ENCODE measurements around the gene EXOC4. TPM values are rescaled to one million over a fixed set of nuclear protein-coding genes. Genes with fewer than 3 reads are reported as not detected.

EXOC4 gene
- total and polyA plus RNA-seq, 2 donors (not counting 3 experiments of a cell fraction or from before 2014, with no cell fraction given) = 20.3 to 73.1 TPM

DNA sequence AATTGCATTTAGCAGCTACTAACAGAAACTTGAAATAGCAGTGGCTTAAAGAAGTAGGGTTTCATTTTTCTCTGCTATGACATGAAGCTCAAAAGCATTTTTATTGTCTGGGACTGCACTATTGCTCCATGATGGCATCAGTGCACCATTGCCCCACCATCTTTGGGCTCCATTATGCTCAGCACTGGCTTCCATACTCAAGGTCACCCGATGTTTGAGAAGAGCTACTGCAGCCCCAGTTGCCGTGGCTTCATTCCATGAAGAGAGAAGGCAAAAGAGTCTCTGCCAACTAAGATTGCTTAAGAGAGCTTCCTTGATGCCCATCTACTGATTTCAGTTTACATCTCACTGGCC, 682.1 kb downstream of the EXOC4 start:
- H3K4me2 ChIP-seq (ENCODE audit: insufficient read depth, low read length) = no peak overlapping the region
- no peak for DNase-seq (ENCODE audit: low read depth, low spot score)
- no TSS peak for BruUV-seq (replicated peaks)

DNA sequence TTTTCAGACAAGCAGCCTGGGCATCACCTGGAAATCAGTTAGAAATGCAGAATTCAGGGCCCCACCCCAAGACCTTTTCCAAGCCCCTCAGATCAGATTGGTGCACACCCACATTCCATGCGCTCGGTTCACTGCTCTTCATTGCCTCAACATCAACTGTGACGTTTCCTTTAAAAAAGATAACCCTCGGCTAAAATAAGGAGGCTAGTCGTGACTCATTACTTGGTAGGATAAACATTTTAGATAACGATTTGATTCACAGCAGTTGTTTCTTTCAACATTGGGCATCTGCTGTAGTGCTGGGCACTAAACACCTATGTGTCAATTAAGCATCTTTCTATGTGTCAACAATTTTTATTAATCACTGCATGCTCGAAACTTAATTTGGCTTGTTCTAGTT, 683.2 kb downstream of the EXOC4 start:
- H3K36me3 ChIP-seq (ENCODE audit: control insufficient read depth in 2 of 2, extremely low read depth in 1 of 2, insufficient read depth in 2 of 2, low read length in 2 of 2) = no peaks in the 10 kb centered on the region
- H4K20me1 ChIP-seq (replicated peaks; ENCODE audit: control insufficient read depth, extremely low read depth, insufficient read depth, low read length) = no peaks in the 10 kb centered on the region
- intact Hi-C loops (cut with micrococcal nuclease) = no loop called here
- no peak overlapping the region for H3K27ac ChIP-seq (ENCODE audit: insufficient read depth, low read depth, low read length)
- H3K9me3 ChIP-seq (replicated peaks; ENCODE audit: control insufficient read depth, insufficient read depth, low read length) = no peaks in the 10 kb centered on the region
- ChIA-PET POLR2A (no interaction called here), CTCF (no interaction called here)
- peak; percentile 67 for FAIRE-seq
- H3K9ac ChIP-seq (replicated peaks; ENCODE audit: extremely low read depth, insufficient read depth, low read length) = no peak overlapping the region
- no peaks in the 10 kb centered on the region for H3K4me1 ChIP-seq (ENCODE audit: control insufficient read depth, extremely low read depth, insufficient read depth, low read length)
- no peaks in the 10 kb centered on the region for H3K27me3 ChIP-seq (ENCODE audit: control insufficient read depth in 2 of 2, insufficient read depth in 2 of 2, low read length in 2 of 2)
- DNase-seq (ENCODE audit: low read depth, low spot score) = peak; percentile 20
- no peak overlapping the region for H3K4me2 ChIP-seq (ENCODE audit: insufficient read depth, low read length)
- H2AFZ ChIP-seq (ENCODE audit: low read depth, low read length) = no peak overlapping the region
- no peak overlapping the region for H3K4me3 ChIP-seq (replicated peaks in 1 of 3; ENCODE audit: insufficient read depth in 1 of 3, low read depth in 1 of 3, low read length in 3 of 3)
- no peaks in the 10 kb centered on the region for H3K79me2 ChIP-seq (ENCODE audit: control insufficient read depth, insufficient read depth, low read length)
- no TSS peak for BruUV-seq (replicated peaks)
- TF ChIP-seq POLR2AphosphoS5 (IDR thresholded peaks at IDR 0.05; ENCODE audit: insufficient read depth, low read depth, low read length) (no peak), POLR2A (IDR thresholded peaks at IDR 0.05; ENCODE audit: low read depth, low read length) (no peak), MYC (IDR thresholded peaks at IDR 0.05; ENCODE audit: low read depth, low read length) (no peak), FOS (IDR thresholded peaks at IDR 0.05; ENCODE audit: borderline replicate concordance, insufficient read depth, low read length) (peak; percentile 28), GATA2 (IDR thresholded peaks at IDR 0.05; ENCODE audit: insufficient read depth, insufficient read length, low read depth, low read length) (peak; percentile 46), EZH2 (IDR thresholded peaks at IDR 0.05; ENCODE audit: borderline replicate concordance, low read depth, low read length, severe bottlenecking) (no peak), JUN (IDR thresholded peaks at IDR 0.05; ENCODE audit: borderline replicate concordance, insufficient read depth, insufficient read length, low read depth) (no peak)
- TF ChIP-seq, protein P1, sequence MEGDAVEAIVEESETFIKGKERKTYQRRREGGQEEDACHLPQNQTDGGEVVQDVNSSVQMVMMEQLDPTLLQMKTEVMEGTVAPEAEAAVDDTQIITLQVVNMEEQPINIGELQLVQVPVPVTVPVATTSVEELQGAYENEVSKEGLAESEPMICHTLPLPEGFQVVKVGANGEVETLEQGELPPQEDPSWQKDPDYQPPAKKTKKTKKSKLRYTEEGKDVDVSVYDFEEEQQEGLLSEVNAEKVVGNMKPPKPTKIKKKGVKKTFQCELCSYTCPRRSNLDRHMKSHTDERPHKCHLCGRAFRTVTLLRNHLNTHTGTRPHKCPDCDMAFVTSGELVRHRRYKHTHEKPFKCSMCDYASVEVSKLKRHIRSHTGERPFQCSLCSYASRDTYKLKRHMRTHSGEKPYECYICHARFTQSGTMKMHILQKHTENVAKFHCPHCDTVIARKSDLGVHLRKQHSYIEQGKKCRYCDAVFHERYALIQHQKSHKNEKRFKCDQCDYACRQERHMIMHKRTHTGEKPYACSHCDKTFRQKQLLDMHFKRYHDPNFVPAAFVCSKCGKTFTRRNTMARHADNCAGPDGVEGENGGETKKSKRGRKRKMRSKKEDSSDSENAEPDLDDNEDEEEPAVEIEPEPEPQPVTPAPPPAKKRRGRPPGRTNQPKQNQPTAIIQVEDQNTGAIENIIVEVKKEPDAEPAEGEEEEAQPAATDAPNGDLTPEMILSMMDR (IDR thresholded peaks at IDR 0.05; ENCODE audit: extremely low read depth in 1 of 2, insufficient read depth in 1 of 2, low read depth in 1 of 2, low read length in 2 of 2) = no peak
- TF ChIP-seq, protein P2, sequence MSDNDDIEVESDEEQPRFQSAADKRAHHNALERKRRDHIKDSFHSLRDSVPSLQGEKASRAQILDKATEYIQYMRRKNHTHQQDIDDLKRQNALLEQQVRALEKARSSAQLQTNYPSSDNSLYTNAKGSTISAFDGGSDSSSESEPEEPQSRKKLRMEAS (IDR thresholded peaks at IDR 0.05; ENCODE audit: insufficient read depth, insufficient read length) = no peak
- H3K9me1 ChIP-seq (replicated peaks; ENCODE audit: control insufficient read depth, extremely low read depth, insufficient read depth, low read length) = no peaks in the 10 kb centered on the region
- dilution Hi-C loops (cut with MboI; ENCODE audit: extremely low pct_ligation_motif_present, low sequenced_read_pairs) = no loop called here

More for the DNA sequence above, 682.1 kb downstream of the EXOC4 start:
- Histone ChIP-seq H3K9me3 (replicated peaks; ENCODE audit: control insufficient read depth, insufficient read depth, low read length) (no peaks in the 10 kb centered on the region), H3K27me3 (ENCODE audit: control insufficient read depth in 2 of 2, insufficient read depth in 2 of 2, low read length in 2 of 2) (no peaks in the 10 kb centered on the region), H2AFZ (ENCODE audit: low read depth, low read length) (no peak overlapping the region), H3K4me3 (replicated peaks in 1 of 3; ENCODE audit: insufficient read depth in 1 of 3, low read depth in 1 of 3, low read length in 3 of 3) (no peak overlapping the region), H3K27ac (ENCODE audit: insufficient read depth, low read depth, low read length) (no peak overlapping the region), H3K9ac (replicated peaks; ENCODE audit: extremely low read depth, insufficient read depth, low read length) (no peak overlapping the region), H3K9me1 (replicated peaks; ENCODE audit: control insufficient read depth, extremely low read depth, insufficient read depth, low read length) (no peaks in the 10 kb centered on the region), H3K36me3 (ENCODE audit: control insufficient read depth in 2 of 2, extremely low read depth in 1 of 2, insufficient read depth in 2 of 2, low read length in 2 of 2) (no peaks in the 10 kb centered on the region), H3K79me2 (ENCODE audit: control insufficient read depth, insufficient read depth, low read length) (no peaks in the 10 kb centered on the region), H3K4me1 (ENCODE audit: control insufficient read depth, extremely low read depth, insufficient read depth, low read length) (no peaks in the 10 kb centered on the region), H4K20me1 (replicated peaks; ENCODE audit: control insufficient read depth, extremely low read depth, insufficient read depth, low read length) (no peaks in the 10 kb centered on the region)
- dilution Hi-C loops (cut with MboI; ENCODE audit: extremely low pct_ligation_motif_present, low sequenced_read_pairs) (no loop called here), intact Hi-C loops (cut with micrococcal nuclease) (no loop called here)
- FAIRE-seq = no peak
- ChIA-PET POLR2A (no interaction called here), CTCF (interaction anchor here (1.1 to 1.5 kb wide), 2 partner anchors 80 to 82 kb away, joined by 3 to 5 read pairs; no protein-coding TSS in a partner anchor)
- no peak for TF ChIP-seq POLR2A (IDR thresholded peaks at IDR 0.05; ENCODE audit: low read depth, low read length)
